COLO668 (cell line): ENCODE results near the gene STAMBP.

Experiments
- DNase-seq: peaks from one replicate; lab custom pipeline; 2025; ENCODE audit not compliant: unreplicated experiment; lab: John Stamatoyannopoulos, UW

The STAMBP gene

DNA sequence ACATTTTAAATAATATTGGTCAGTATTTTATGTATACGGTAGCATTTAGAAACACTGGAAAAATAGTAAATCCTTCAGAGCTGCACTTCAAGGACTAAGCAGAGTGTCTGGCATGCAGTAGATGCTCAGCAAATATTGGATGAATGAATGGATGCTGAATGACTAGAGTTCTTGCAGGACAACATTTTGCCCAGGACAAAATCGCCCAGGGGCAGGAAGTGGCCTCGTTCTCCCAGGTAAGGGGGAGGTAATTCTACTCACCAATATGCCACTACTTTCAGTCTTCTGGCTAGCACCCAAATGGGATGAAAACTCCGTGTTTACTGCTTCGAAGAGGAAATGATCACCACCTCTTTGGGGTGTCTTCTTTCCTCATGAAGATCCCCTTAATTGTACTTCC, 93.9 kb downstream of the STAMBP start:
- DNase-seq, result no peak
